SK-N-SH (cell line): ENCODE data around the gene CAPN5. TPM values are rescaled to one million over a fixed set of nuclear protein-coding genes. Genes with fewer than 3 reads are reported as not detected.
"Not testable (repeated sequence)": the region's sequence is repeated elsewhere in the genome, so short reads cannot be mapped to it uniquely, and the experiment has no call there.

Experiments
- CTCF ChIA-PET: fragments of 300-600, 350-600 bp; formaldehyde crosslinking; extraction: SDS; loops from one replicate; lab custom pipeline; 2021; lab: Yijun Ruan, JAX
- POLR2A ChIA-PET: fragments of 350-600 bp; sonication (Branson Sonifier 250); formaldehyde crosslinking; extraction: SDS; loops from one replicate; lab custom pipeline; 2020; ENCODE audit warnings: antibody characterized with exemption, inconsistent platforms; lab: Yijun Ruan, JAX
- DNase-seq: peaks from one replicate; pipeline ENCODE4 v3.0.0; 2012
- H2AFZ ChIP-seq: fragments of 200-600 bp; sonication (generic); 2 replicates; pipeline ENCODE4 v1.8.1; 2016; ENCODE audit warnings: antibody characterized with exemption, mild to moderate bottlenecking, low read depth
- H3F3A ChIP-seq: fragments of 200-600 bp; sonication (generic); replicated peaks from 2 replicates; pipeline ENCODE3; 2016; ENCODE audit warnings: antibody characterized with exemption, mild to moderate bottlenecking; ENCODE audit not compliant: insufficient read depth
- H3K27ac ChIP-seq, 2 experiments: fragments of 200-500 bp in 1 of 2; fragments of 200-600 bp in 1 of 2; sonication (Bioruptor generic) in 1 of 2; sonication (generic), shearing (Covaris generic) in 1 of 2; 2 replicates each; pipeline versions ENCODE4 v1.5.1 to v1.6.1; 2014 to 2016; ENCODE audit warnings: low read depth in 2 of 2, inconsistent platforms in 1 of 2, low read length in 1 of 2, mild to moderate bottlenecking in 1 of 2, mixed read lengths in 1 of 2
- H3K27me3 ChIP-seq: fragments of 200-600 bp; sonication (generic), shearing (Covaris generic); 2 replicates; pipeline ENCODE4 v1.6.1; 2016; ENCODE audit warnings: mixed run types; ENCODE audit not compliant: insufficient read depth
- H3K36me3 ChIP-seq, 2 experiments: fragments of 200-500 bp in 1 of 2; fragments of 200-600 bp in 1 of 2; sonication (Bioruptor generic) in 1 of 2; sonication (generic) in 1 of 2; replicated peaks in 1 of 2; 2 replicates each; pipeline versions ENCODE3 to v1.5.1; 2014 to 2016; ENCODE audit warnings: low read length in 1 of 2, mild to moderate bottlenecking in 1 of 2; ENCODE audit not compliant: insufficient read depth in 2 of 2, control insufficient read depth in 1 of 2
- H3K4me1 ChIP-seq, 2 experiments: fragments of 200-500 bp in 1 of 2; fragments of 200-600 bp in 1 of 2; sonication (Bioruptor generic) in 1 of 2; sonication (generic), shearing (Covaris generic) in 1 of 2; 2 replicates each; pipeline versions ENCODE4 v1.5.1 to v1.6.1; 2014 to 2016; ENCODE audit warnings: low read depth in 1 of 2, low read length in 1 of 2, mixed run types in 1 of 2; ENCODE audit not compliant: insufficient read depth in 2 of 2, control insufficient read depth in 1 of 2
- H3K4me2 ChIP-seq: fragments of 200-600 bp; sonication (generic), shearing (Covaris generic); 2 replicates; pipeline ENCODE4 v1.6.1; 2017; ENCODE audit warnings: mixed run types
- H3K4me3 ChIP-seq, 2 experiments: fragments of 200-500 bp in 1 of 2; fragments of 200-600 bp in 1 of 2; sonication (Bioruptor generic) in 1 of 2; sonication (generic), shearing (Covaris generic) in 1 of 2; 2 replicates each; pipeline versions ENCODE4 v1.5.1 to v1.8.1; 2014 to 2016; ENCODE audit warnings: low read depth in 2 of 2, inconsistent platforms in 1 of 2, low read length in 1 of 2, mild to moderate bottlenecking in 1 of 2, mixed read lengths in 1 of 2, moderate library complexity in 1 of 2
- H3K79me2 ChIP-seq: fragments of 200-600 bp; sonication (generic); 2 replicates; pipeline ENCODE4 v1.8.1; 2017; ENCODE audit warnings: mild to moderate bottlenecking; ENCODE audit not compliant: insufficient read depth
- H3K9ac ChIP-seq: fragments of 200-600 bp; sonication (generic); 2 replicates; pipeline ENCODE4 v1.6.1; 2017; ENCODE audit warnings: mixed run types
- H3K9me2 ChIP-seq: fragments of 200-600 bp; sonication (generic); 2 replicates; pipeline ENCODE4 v1.6.1; 2017; ENCODE audit warnings: mixed run types
- H3K9me3 ChIP-seq: fragments of 200-600 bp; sonication (generic); 2 replicates; pipeline ENCODE4 v1.6.1; 2017; ENCODE audit warnings: mixed run types, mild to moderate bottlenecking, moderate library complexity
- H4K20me1 ChIP-seq: fragments of 200-600 bp; sonication (generic); 2 replicates; pipeline ENCODE4 v1.6.1; 2017; ENCODE audit warnings: mild to moderate bottlenecking, mixed run types; ENCODE audit not compliant: insufficient read depth
- FOSL2 ChIP-seq: IDR thresholded peaks from 2 replicates; pipeline ENCODE4 v1.4.0; 2012; ENCODE audit warnings: low read depth, mild to moderate bottlenecking, moderate library complexity, borderline replicate concordance
- FOXJ3 ChIP-seq: sonication (generic); formaldehyde crosslinking; IDR thresholded peaks from 2 replicates; pipeline ENCODE4 v1.5.1; 2020; ENCODE audit warnings: mild to moderate bottlenecking, missing genetic modification reagents
- GATA2 ChIP-seq: sonication (generic); formaldehyde crosslinking; IDR thresholded peaks from 2 replicates; pipeline ENCODE4 v1.5.0; 2020; ENCODE audit warnings: mild to moderate bottlenecking, missing genetic modification reagents
- MEF2A ChIP-seq: IDR thresholded peaks from 2 replicates; pipeline ENCODE4 v1.4.0; 2012; ENCODE audit warnings: low read depth, borderline replicate concordance
- MXI1 ChIP-seq: IDR thresholded peaks from 2 replicates; pipeline ENCODE4 v1.6.1; 2012; ENCODE audit warnings: mild to moderate bottlenecking, low read depth, low read length, improper control_type of control experiment
- NRF1 ChIP-seq: IDR thresholded peaks from 2 replicates; pipeline ENCODE4 v1.6.1; 2012; ENCODE audit warnings: low read depth, mild to moderate bottlenecking, low read length
- POLR2AphosphoS5 ChIP-seq: IDR thresholded peaks from 2 replicates; pipeline ENCODE4 v1.6.1; 2012; ENCODE audit warnings: low read depth, low read length
- RAD21 ChIP-seq: IDR thresholded peaks from 2 replicates; pipeline ENCODE4 v1.6.1; 2012; ENCODE audit warnings: mild to moderate bottlenecking, low read length
- RXRA ChIP-seq: IDR thresholded peaks from 2 replicates; pipeline ENCODE4 v1.4.0; 2012; ENCODE audit warnings: low read depth, mild to moderate bottlenecking, borderline replicate concordance
- TAF1 ChIP-seq: IDR thresholded peaks from 2 replicates; pipeline ENCODE4 v1.6.1; 2012; ENCODE audit warnings: low read depth, mild to moderate bottlenecking, low read length, moderate library complexity, borderline replicate concordance
- WGBS: methylation state at CpG from one replicate; pipeline ENCODE4 v1.1.6; 2017; ENCODE audit warnings: low lambda C conversion rate; 5-methylcytosine and 5-hydroxymethylcytosine counted together
- polyA plus RNA-seq, 3 experiments: library from polyadenylated mRNA; depleted of rRNA; stranded (reverse); fragments of >200 nt; gene quantifications; 2 replicates each; pipeline ENCODE4 v1.2.3, GENCODE V29; 2012
- TF ChIP-seq, protein P1 (sequence below): IDR thresholded peaks from 2 replicates; pipeline ENCODE4 v1.4.0; 2012; ENCODE audit warnings: low read depth
- TF ChIP-seq, protein P2 (sequence below): fragments of 200-600 bp; sonication (generic); IDR thresholded peaks from 2 replicates; pipeline ENCODE4 v1.6.1; 2017; ENCODE audit warnings: antibody characterized with exemption, mild to moderate bottlenecking, moderate library complexity
- TF ChIP-seq, protein P3 (sequence below): IDR thresholded peaks from 2 replicates; pipeline ENCODE4; 2012

The CAPN5 gene
- 31.6 and 33.1 TPM in 2 replicates for polyA plus RNA-seq (2012; rRNA removed)
- polyA plus RNA-seq (2012; cell fraction: cytosol; rRNA removed): 10.2 and 17.6 TPM in 2 replicates
- 71.6 and 84.7 TPM in 2 replicates for polyA plus RNA-seq (2012; cell fraction: nucleus; rRNA removed)

DNA sequence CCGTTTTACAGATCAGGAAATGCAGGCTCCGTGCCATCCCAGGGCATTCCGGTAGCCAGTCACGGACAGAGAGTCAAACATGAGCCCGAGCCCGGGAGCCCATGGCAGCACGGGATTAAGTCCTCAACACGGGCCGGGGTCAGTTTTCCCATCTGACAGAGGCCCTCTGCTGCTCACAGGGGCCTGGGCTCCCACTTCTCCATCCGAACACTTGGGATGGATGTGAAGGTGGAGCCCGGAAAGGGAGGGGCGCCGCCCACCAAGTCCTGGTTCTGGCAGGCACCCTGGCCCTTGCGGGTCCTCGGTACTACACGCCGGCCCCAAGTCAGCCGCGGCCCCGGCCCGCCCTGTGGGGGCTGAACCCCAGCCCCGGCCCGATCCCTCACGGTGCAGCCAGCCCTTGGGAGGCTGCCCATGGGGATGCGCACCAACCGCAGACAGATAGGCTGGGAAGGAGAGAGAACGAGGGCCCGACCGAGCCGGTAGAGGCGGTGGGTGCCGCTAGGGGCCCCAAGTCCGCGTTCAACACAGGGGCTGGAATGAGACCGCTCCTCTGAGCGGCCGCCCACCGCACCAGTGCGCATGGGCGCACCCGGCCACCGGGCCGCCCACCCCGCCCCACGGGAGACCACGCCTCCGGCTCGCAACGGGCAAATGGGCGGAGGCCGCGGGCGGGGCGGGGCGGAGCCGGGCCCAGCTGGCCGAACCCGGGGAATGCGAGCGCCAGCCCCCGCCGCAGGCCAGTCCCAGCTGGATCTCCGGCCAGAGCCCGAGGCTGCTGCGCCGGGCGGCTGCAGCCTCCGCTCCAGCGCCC, at the start of gene CAPN5:
CAPN5 (plus strand) TSS at position 743 of the 814 bp plus-strand sequence. CDS start 17,916 bp downstream, outside the sequence.
- TF ChIP-seq MEF2A (no peak), NRF1 (peak; percentile 63), FOXJ3 (CRISPR knock-in tag) (no peak), POLR2AphosphoS5 (peak; percentile 87), TAF1 (peak; percentile 84; the same call in 1 of the 2 replicates), FOSL2 (no peak), RXRA (no peak), GATA2 (CRISPR knock-in tag) (no peak), MXI1 (0 out of 2 replicates have a peak, but pooled peaks have one; percentile 40), RAD21 (peak; percentile 32)
- TF ChIP-seq, protein P1, sequence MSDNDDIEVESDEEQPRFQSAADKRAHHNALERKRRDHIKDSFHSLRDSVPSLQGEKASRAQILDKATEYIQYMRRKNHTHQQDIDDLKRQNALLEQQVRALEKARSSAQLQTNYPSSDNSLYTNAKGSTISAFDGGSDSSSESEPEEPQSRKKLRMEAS: peak; percentile 37; the same call in 1 of the 2 replicates
- TF ChIP-seq, protein P2, sequence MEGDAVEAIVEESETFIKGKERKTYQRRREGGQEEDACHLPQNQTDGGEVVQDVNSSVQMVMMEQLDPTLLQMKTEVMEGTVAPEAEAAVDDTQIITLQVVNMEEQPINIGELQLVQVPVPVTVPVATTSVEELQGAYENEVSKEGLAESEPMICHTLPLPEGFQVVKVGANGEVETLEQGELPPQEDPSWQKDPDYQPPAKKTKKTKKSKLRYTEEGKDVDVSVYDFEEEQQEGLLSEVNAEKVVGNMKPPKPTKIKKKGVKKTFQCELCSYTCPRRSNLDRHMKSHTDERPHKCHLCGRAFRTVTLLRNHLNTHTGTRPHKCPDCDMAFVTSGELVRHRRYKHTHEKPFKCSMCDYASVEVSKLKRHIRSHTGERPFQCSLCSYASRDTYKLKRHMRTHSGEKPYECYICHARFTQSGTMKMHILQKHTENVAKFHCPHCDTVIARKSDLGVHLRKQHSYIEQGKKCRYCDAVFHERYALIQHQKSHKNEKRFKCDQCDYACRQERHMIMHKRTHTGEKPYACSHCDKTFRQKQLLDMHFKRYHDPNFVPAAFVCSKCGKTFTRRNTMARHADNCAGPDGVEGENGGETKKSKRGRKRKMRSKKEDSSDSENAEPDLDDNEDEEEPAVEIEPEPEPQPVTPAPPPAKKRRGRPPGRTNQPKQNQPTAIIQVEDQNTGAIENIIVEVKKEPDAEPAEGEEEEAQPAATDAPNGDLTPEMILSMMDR: peak; percentile 41
- TF ChIP-seq, protein P3, sequence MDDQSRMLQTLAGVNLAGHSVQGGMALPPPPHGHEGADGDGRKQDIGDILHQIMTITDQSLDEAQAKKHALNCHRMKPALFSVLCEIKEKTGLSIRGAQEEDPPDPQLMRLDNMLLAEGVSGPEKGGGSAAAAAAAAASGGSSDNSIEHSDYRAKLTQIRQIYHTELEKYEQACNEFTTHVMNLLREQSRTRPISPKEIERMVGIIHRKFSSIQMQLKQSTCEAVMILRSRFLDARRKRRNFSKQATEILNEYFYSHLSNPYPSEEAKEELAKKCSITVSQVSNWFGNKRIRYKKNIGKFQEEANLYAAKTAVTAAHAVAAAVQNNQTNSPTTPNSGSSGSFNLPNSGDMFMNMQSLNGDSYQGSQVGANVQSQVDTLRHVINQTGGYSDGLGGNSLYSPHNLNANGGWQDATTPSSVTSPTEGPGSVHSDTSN: 0 out of 2 replicates have a peak, but pooled peaks have one; percentile 38
- H3F3A ChIP-seq: peaks cover 4% of the 10 kb centered on the region
- peak within 1 kb of the TSS; percentile 81 to 89 for H3K4me3 ChIP-seq
- peaks cover 0 to 5% of the 10 kb centered on the region in 2 experiments for H3K36me3 ChIP-seq
- peak within 1 kb of the TSS; percentile 88 for H2AFZ ChIP-seq
- H3K4me2 ChIP-seq: peak within 1 kb of the TSS; percentile 96
- peak within 1 kb of the TSS; percentile 78 for H3K9ac ChIP-seq
- no peaks in the 10 kb centered on the region for H3K9me2 ChIP-seq
- POLR2A ChIA-PET: interaction anchor here (0.9 kb wide), 1 partner anchor 16 kb away, joined by 3 read pairs; no protein-coding TSS in a partner anchor
- peaks cover 46% of the 10 kb centered on the region for H3K79me2 ChIP-seq
- no peaks in the 10 kb centered on the region for H3K9me3 ChIP-seq
- DNase-seq: peak; percentile 99
- H3K27ac ChIP-seq: peak within 1 kb of the TSS; percentile 69 to 94
- peaks cover 4% of the 10 kb centered on the region; the same call in 1 of the 2 replicates for H4K20me1 ChIP-seq
- H3K4me1 ChIP-seq: peaks cover 9 to 39% of the 10 kb centered on the region in 2 experiments; a peak in 3 of 4 replicates
- CTCF ChIA-PET: interaction anchor here (0.6 to 5.3 kb wide), 8 partner anchors 16 to 565 kb away, joined by 3 to 51 read pairs (median 4); partner anchors contain the start of gene MYO7A
- WGBS: 2% methylated on average over 29 of the region's 69 CpGs
- H3K27me3 ChIP-seq: no peaks in the 10 kb centered on the region

DNA sequence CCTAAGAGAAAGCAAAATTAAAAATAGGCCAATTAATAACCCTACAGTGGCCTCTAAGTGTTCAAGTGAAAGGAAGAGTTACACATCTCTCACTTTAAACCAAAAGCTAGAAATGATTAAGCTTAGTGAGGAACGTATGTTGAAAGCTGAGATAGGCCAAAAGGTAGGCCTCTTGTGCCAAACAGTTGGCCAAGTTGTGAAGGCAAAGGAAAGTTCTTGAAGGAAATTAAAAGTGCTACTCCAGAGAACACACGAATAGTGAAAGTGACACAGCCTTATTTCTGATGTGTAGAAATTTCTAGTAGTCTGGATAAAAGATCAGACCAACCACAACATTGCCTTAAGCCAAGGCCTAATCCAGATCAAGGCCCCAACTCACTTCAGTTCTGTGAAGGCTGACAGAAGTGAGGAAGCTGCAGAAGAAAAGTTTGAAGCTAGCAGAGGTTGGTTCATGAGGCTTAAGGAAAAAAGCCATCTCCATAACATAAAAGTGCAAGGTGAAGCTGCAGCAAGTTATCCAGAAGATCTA, 48.3 kb upstream of the CAPN5 start:
- H3K27ac ChIP-seq, H3K9me3 ChIP-seq, H4K20me1 ChIP-seq, H3K79me2 ChIP-seq, H3F3A ChIP-seq, H3K9me2 ChIP-seq, POLR2A ChIA-PET, H3K4me2 ChIP-seq, H3K9ac ChIP-seq, H3K4me1 ChIP-seq, H2AFZ ChIP-seq, DNase-seq, H3K4me3 ChIP-seq, H3K27me3 ChIP-seq: not testable (repeated sequence)
- CTCF ChIA-PET: interaction anchor here (0.9 to 1.4 kb wide), 3 partner anchors 21 to 100 kb away, joined by 3 to 4 read pairs (median 3); no protein-coding TSS in a partner anchor
- 86% methylated on average over 2 of the region's 2 CpGs for WGBS
- H3K36me3 ChIP-seq: peaks cover 4 to 12% of the 10 kb centered on the region in 2 experiments
